Measurements from ENCODE around the gene ZBTB48.

DNA sequence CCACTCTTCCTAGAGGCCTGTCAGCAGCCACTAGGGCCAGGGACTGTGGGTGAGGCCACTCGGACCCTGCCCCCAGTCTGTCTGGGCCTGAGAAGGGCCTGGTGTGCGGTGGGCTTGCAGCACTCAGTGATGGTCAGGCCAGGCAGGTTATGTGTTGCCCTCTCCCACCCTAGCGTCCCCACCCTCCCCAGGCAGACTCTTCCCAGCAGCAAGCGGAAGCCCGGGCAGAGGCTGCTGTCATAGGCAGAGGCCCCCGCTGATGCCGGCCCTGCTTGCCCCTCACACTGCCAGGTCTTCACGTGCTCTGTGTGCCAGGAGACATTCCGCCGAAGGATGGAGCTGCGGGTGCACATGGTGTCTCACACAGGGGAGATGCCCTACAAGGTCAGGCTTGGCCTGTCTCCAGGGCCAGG, 6.6 kb downstream of the ZBTB48 start:
- TF ChIP-seq, protein P1, sequence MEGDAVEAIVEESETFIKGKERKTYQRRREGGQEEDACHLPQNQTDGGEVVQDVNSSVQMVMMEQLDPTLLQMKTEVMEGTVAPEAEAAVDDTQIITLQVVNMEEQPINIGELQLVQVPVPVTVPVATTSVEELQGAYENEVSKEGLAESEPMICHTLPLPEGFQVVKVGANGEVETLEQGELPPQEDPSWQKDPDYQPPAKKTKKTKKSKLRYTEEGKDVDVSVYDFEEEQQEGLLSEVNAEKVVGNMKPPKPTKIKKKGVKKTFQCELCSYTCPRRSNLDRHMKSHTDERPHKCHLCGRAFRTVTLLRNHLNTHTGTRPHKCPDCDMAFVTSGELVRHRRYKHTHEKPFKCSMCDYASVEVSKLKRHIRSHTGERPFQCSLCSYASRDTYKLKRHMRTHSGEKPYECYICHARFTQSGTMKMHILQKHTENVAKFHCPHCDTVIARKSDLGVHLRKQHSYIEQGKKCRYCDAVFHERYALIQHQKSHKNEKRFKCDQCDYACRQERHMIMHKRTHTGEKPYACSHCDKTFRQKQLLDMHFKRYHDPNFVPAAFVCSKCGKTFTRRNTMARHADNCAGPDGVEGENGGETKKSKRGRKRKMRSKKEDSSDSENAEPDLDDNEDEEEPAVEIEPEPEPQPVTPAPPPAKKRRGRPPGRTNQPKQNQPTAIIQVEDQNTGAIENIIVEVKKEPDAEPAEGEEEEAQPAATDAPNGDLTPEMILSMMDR (IDR thresholded peaks at IDR 0.05): no peak
- TF ChIP-seq, protein P2, sequence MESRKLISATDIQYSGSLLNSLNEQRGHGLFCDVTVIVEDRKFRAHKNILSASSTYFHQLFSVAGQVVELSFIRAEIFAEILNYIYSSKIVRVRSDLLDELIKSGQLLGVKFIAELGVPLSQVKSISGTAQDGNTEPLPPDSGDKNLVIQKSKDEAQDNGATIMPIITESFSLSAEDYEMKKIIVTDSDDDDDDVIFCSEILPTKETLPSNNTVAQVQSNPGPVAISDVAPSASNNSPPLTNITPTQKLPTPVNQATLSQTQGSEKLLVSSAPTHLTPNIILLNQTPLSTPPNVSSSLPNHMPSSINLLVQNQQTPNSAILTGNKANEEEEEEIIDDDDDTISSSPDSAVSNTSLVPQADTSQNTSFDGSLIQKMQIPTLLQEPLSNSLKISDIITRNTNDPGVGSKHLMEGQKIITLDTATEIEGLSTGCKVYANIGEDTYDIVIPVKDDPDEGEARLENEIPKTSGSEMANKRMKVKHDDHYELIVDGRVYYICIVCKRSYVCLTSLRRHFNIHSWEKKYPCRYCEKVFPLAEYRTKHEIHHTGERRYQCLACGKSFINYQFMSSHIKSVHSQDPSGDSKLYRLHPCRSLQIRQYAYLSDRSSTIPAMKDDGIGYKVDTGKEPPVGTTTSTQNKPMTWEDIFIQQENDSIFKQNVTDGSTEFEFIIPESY (IDR thresholded peaks at IDR 0.05; ENCODE audit: borderline replicate concordance, low read depth): no peak
- no peak for TF ChIP-seq ELF1 (IDR thresholded peaks at IDR 0.05)

All from SK-N-SH (cell line).